Activated CD8-positive, alpha-beta T cell treated with anti-CD3 and anti-CD28 coated beads for 36 hours (primary cell): Measurements from ENCODE around the gene ASB1. TPM values are rescaled to one million over a fixed set of nuclear protein-coding genes. Genes with fewer than 3 reads are reported as not detected.
A peak's percentile ranks its signal among the peaks of the same experiment; 100 is the strongest.

Source experiments
- ATAC-seq: fragments of 200-7000 bp; cut with Tn5 transposase; one replicate; pipeline ENCODE4 v1.10.0; 2021; ENCODE audit warnings: mild to moderate bottlenecking, moderate library complexity
- CTCF ChIA-PET: fragments of 350-600 bp; sonication (Branson Sonifier 250); formaldehyde crosslinking; loops from one replicate; lab custom pipeline; 2021; ENCODE audit warnings: antibody characterized with exemption; lab: Charles Lee
- POLR2A ChIA-PET: fragments of 350-600 bp; sonication (Branson Sonifier 250); formaldehyde crosslinking; loops from one replicate; lab custom pipeline; 2021; ENCODE audit warnings: antibody characterized with exemption; lab: Charles Lee
- DNase-seq: peaks from one replicate; pipeline ENCODE4 v3.0.0-alpha.2; 2020
- H3K27ac Mint-ChIP-seq: one replicate; pipeline ENCODE4 v1.8.0; 2021; ENCODE audit warnings: mild to moderate bottlenecking, mixed read lengths
- H3K27me3 Mint-ChIP-seq: one replicate; pipeline ENCODE4 v1.8.0; 2021; ENCODE audit warnings: mixed read lengths
- H3K36me3 Mint-ChIP-seq: one replicate; pipeline ENCODE4 v1.8.0; 2021; ENCODE audit warnings: low read depth, mixed read lengths
- H3K4me1 Mint-ChIP-seq: one replicate; pipeline ENCODE4 v1.8.0; 2021; ENCODE audit warnings: low read depth, mixed read lengths
- H3K4me3 Mint-ChIP-seq: one replicate; pipeline ENCODE4 v1.8.0; 2021; ENCODE audit warnings: mild to moderate bottlenecking, moderate library complexity, mixed read lengths
- H3K9me3 Mint-ChIP-seq: one replicate; pipeline ENCODE4 v1.8.0; 2021; ENCODE audit warnings: mixed read lengths
- CTCF ChIP-seq: fragments of 200-600 bp; IDR thresholded peaks from one replicate; pipeline ENCODE4 v1.8.0; 2022; ENCODE audit warnings: antibody characterized with exemption, mild to moderate bottlenecking
- intact Hi-C: fragments of 100-400 bp; cut with micrococcal nuclease; formaldehyde crosslinking; loops from one replicate; pipeline ENCODE4 v1.10.0; 2022
- total RNA-seq, 2 experiments: library from RNA; stranded (reverse); gene quantifications; one replicate each; pipeline ENCODE4 v1.2.3, GENCODE V29; 2021

ASB1 gene
- total RNA-seq, 2 experiments from 2014 or later: 39.8 to 48.1 TPM

GRCh38 chr2:238459081-238459629 lies 32.4 kb downstream of the ASB1 start:
- H3K4me3 Mint-ChIP-seq: no peak overlapping the region
- no peak for TF ChIP-seq CTCF
- H3K27me3 Mint-ChIP-seq: no peaks in the 10 kb centered on the region
- H3K9me3 Mint-ChIP-seq: peaks cover 11% of the 10 kb centered on the region
- H3K36me3 Mint-ChIP-seq: no peaks in the 10 kb centered on the region
- ATAC-seq: no peak
- H3K27ac Mint-ChIP-seq: no peak overlapping the region
- CTCF ChIA-PET: interaction anchor here (1.3 to 3.0 kb wide), 2 partner anchors 16 to 88 kb away, joined by 5 to 12 read pairs; no protein-coding TSS in a partner anchor
- POLR2A ChIA-PET: no interaction called here
- DNase-seq: no peak
- intact Hi-C loops: no loop called here
- no peaks in the 10 kb centered on the region for H3K4me1 Mint-ChIP-seq

GRCh38 chr2:238461051-238461450 lies 34.3 kb downstream of the ASB1 start:
- TF ChIP-seq CTCF: no peak
- Mint-ChIP-seq H3K27ac (no peak overlapping the region), H3K4me3 (no peak overlapping the region), H3K4me1 (no peaks in the 10 kb centered on the region), H3K27me3 (no peaks in the 10 kb centered on the region), H3K36me3 (no peaks in the 10 kb centered on the region), H3K9me3 (peaks cover 8% of the 10 kb centered on the region)
- intact Hi-C loops: loop anchor here (5.0 kb wide), 1 partner anchor 89 kb away; no protein-coding TSS in a partner anchor
- no peak for DNase-seq
- ChIA-PET POLR2A (no interaction called here), CTCF (interaction anchor here (1.0 to 2.4 kb wide), 5 partner anchors 17 to 198 kb away, joined by 3 to 37 read pairs (median 3); no protein-coding TSS in a partner anchor)
- no peak for ATAC-seq

- TF ChIP-seq CTCF: no peak
- DNase-seq (no peak), ATAC-seq (no peak)
- Mint-ChIP-seq H3K27me3 (no peaks in the 10 kb centered on the region), H3K27ac (no peak overlapping the region), H3K36me3 (no peaks in the 10 kb centered on the region), H3K4me1 (no peaks in the 10 kb centered on the region), H3K9me3 (peaks cover 4% of the 10 kb centered on the region), H3K4me3 (no peak overlapping the region)
- CTCF ChIA-PET: interaction anchor here (1.0 to 2.4 kb wide), 5 partner anchors 17 to 198 kb away, joined by 3 to 37 read pairs (median 3); no protein-coding TSS in a partner anchor
- POLR2A ChIA-PET: no interaction called here
- intact Hi-C loops: loop anchor here (5.0 kb wide), 1 partner anchor 89 kb away; no protein-coding TSS in a partner anchor
These were observed 34.8 kb downstream of the ASB1 start for GRCh38 chr2:238461491-238461890.

GRCh38 chr2:238461916-238462315 lies 35.2 kb downstream of the ASB1 start:
- ATAC-seq (no peak), DNase-seq (no peak)
- H3K4me1 Mint-ChIP-seq: no peaks in the 10 kb centered on the region
- no peaks in the 10 kb centered on the region for H3K27me3 Mint-ChIP-seq
- H3K4me3 Mint-ChIP-seq: no peak overlapping the region
- no peak for TF ChIP-seq CTCF
- no peaks in the 10 kb centered on the region for H3K36me3 Mint-ChIP-seq
- ChIA-PET CTCF (interaction anchor here (1.1 to 2.4 kb wide), 4 partner anchors 16 to 199 kb away, joined by 3 to 37 read pairs (median 6); no protein-coding TSS in a partner anchor), POLR2A (no interaction called here)
- H3K27ac Mint-ChIP-seq: no peak overlapping the region
- H3K9me3 Mint-ChIP-seq: no peaks in the 10 kb centered on the region
- intact Hi-C loops: loop anchor here (5.0 kb wide), 1 partner anchor 90 kb away; no protein-coding TSS in a partner anchor

GRCh38 chr2:238462782-238463396 lies 36.2 kb downstream of the ASB1 start:
- Mint-ChIP-seq H3K36me3 (no peaks in the 10 kb centered on the region), H3K9me3 (no peaks in the 10 kb centered on the region), H3K4me1 (no peaks in the 10 kb centered on the region), H3K27me3 (no peaks in the 10 kb centered on the region), H3K27ac (no peak overlapping the region), H3K4me3 (no peak overlapping the region)
- DNase-seq: no peak
- intact Hi-C loops: loop anchor here (5.0 kb wide), 1 partner anchor 91 kb away; no protein-coding TSS in a partner anchor
- POLR2A ChIA-PET: no interaction called here
- CTCF ChIA-PET: no interaction called here
- TF ChIP-seq CTCF: peak; percentile 85
- peak; percentile 76 for ATAC-seq
